ENCODE measurements around the gene LARGE1. TPM values are rescaled to one million over a fixed set of nuclear protein-coding genes. Genes with fewer than 3 reads are reported as not detected.

LARGE1 gene
- total and polyA plus RNA-seq, 9 of the 15 experiments (the other 6 are each of a cell fraction or from before 2014, with no cell fraction given), result 0.01 to 0.66 (median 0.14) TPM; not detected in 2

GRCh38 chr22:33537059-33537458 lies 383.2 kb downstream of the LARGE1 start:
- no peaks in the 10 kb centered on the region for H4K20me1 ChIP-seq (replicated peaks; ENCODE audit: control insufficient read depth, insufficient read depth, low read length)

More at GRCh38 chr22:33537059-33537458, 383.2 kb downstream of the LARGE1 start:
- Histone ChIP-seq H3K4me3 (no peak overlapping the region), H3K27me3 (ENCODE audit: control insufficient read depth in 2 of 2, insufficient read depth in 2 of 2, low read length in 2 of 2) (no peaks in the 10 kb centered on the region), H2AFZ (ENCODE audit: low read depth, low read length) (no peak overlapping the region), H3K9me1 (ENCODE audit: control insufficient read depth, insufficient read depth, low read length) (no peaks in the 10 kb centered on the region), H3K4me1 (replicated peaks in 1 of 2; ENCODE audit: control insufficient read depth in 2 of 2, insufficient read depth in 2 of 2, low read length in 2 of 2) (no peaks in the 10 kb centered on the region), H3K9ac (ENCODE audit: insufficient read depth in 1 of 2, low read depth in 2 of 2, low read length in 2 of 2) (no peak overlapping the region), H3K36me3 (ENCODE audit: control insufficient read depth, insufficient read depth, low read length) (no peaks in the 10 kb centered on the region), H3K9me3 (replicated peaks; ENCODE audit: control insufficient read depth, insufficient read depth, low read depth, low read length) (no peaks in the 10 kb centered on the region), H3K79me2 (ENCODE audit: control insufficient read depth, insufficient read depth, low read length) (no peaks in the 10 kb centered on the region), H3K27ac (ENCODE audit: extremely low read depth, low read depth, low read length) (no peak overlapping the region), H3K4me2 (ENCODE audit: insufficient read depth, low read length) (no peak overlapping the region)
- 0% methylated on average over 7 of the region's 9 CpGs for WGBS (ENCODE audit: insufficient coverage, low coverage, missing lambda C conversion rate)
- TF ChIP-seq, protein P1, sequence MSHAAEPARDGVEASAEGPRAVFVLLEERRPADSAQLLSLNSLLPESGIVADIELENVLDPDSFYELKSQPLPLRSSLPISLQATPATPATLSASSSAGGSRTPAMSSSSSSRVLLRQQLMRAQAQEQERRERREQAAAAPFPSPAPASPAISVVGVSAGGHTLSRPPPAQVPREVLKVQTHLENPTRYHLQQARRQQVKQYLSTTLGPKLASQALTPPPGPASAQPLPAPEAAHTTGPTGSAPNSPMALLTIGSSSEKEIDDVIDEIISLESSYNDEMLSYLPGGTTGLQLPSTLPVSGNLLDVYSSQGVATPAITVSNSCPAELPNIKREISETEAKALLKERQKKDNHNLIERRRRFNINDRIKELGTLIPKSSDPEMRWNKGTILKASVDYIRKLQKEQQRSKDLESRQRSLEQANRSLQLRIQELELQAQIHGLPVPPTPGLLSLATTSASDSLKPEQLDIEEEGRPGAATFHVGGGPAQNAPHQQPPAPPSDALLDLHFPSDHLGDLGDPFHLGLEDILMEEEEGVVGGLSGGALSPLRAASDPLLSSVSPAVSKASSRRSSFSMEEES (CRISPR knock-in tag; IDR thresholded peaks at IDR 0.05), result no peak
- TF ChIP-seq WHSC1 (IDR thresholded peaks at IDR 0.05; ENCODE audit: low read length) (no peak), JUND (IDR thresholded peaks at IDR 0.05; ENCODE audit: borderline replicate concordance, low read depth, low read length) (no peak), JUND (tag; IDR thresholded peaks at IDR 0.05; ENCODE audit: borderline replicate concordance, low read depth, low read length) (no peak), HSF4 (CRISPR knock-in tag; IDR thresholded peaks at IDR 0.05; ENCODE audit: borderline replicate concordance) (no peak), ZNF354B (CRISPR knock-in tag; IDR thresholded peaks at IDR 0.05) (no peak), HMG20B (CRISPR knock-in tag; IDR thresholded peaks at IDR 0.05) (no peak), PHB2 (IDR thresholded peaks at IDR 0.05; ENCODE audit: low read depth) (no peak), NR2C2 (CRISPR knock-in tag; IDR thresholded peaks at IDR 0.05) (no peak), NR2C2 (tag; IDR thresholded peaks at IDR 0.05) (no peak), SUPT5H (IDR thresholded peaks at IDR 0.05) (no peak), GATAD2A (IDR thresholded peaks at IDR 0.05) (no peak)
- POLR2A ChIA-PET, result no interaction called here
- intact Hi-C loops (cut with micrococcal nuclease) (no loop called here), in situ Hi-C loops (cut with MboI) (no loop called here)
- no peak for DNase-seq (ENCODE audit: extremely low read depth in 1 of 4, low spot score in 3 of 4)
- FAIRE-seq, result no peak
- no TSS peak for BruUV-seq (replicated peaks)
- CTCF ChIA-PET (ENCODE audit: low intra/inter-chr PET ratio), result no interaction called here
- ATAC-seq, result no peak

All from K562 (cell line).